Measurements from ENCODE around the gene DCLRE1A. TPM values are rescaled to one million over a fixed set of nuclear protein-coding genes. Genes with fewer than 3 reads are reported as not detected.
"Not testable (repeated sequence)": the region's sequence is repeated elsewhere in the genome, so short reads cannot be mapped to it uniquely, and the experiment has no call there.

Gene DCLRE1A
- total RNA-seq, 4 donors from 2014 or later, result 2.2 to 5.6 (median 4.7) TPM

GRCh38 chr10:113849946-113850345, 3.9 kb downstream of the DCLRE1A start:
- H3K9me3 ChIP-seq, result no peaks in the 10 kb centered on the region
- H3K27ac ChIP-seq, result no peak overlapping the region
- DNase-seq, result no peak
- H3K27me3 ChIP-seq, result no peaks in the 10 kb centered on the region
- H3K4me1 ChIP-seq, result peaks cover 3 to 43% (median 4%) of the 10 kb centered on the region in 3 donors
- intact Hi-C loops (cut with DNase I), result no loop called here
- no peak overlapping the region for H3K4me3 ChIP-seq
- TF ChIP-seq CTCF (IDR thresholded peaks at IDR 0.05) (no peak), POLR2A (IDR thresholded peaks at IDR 0.05) (no peak)
- 90 to 92% methylated on average over 7 of the region's 7 CpGs for WGBS, 2 donors
- peaks cover 0 to 17% (median 0%) of the 10 kb centered on the region in 3 donors for H3K36me3 ChIP-seq

DNA sequence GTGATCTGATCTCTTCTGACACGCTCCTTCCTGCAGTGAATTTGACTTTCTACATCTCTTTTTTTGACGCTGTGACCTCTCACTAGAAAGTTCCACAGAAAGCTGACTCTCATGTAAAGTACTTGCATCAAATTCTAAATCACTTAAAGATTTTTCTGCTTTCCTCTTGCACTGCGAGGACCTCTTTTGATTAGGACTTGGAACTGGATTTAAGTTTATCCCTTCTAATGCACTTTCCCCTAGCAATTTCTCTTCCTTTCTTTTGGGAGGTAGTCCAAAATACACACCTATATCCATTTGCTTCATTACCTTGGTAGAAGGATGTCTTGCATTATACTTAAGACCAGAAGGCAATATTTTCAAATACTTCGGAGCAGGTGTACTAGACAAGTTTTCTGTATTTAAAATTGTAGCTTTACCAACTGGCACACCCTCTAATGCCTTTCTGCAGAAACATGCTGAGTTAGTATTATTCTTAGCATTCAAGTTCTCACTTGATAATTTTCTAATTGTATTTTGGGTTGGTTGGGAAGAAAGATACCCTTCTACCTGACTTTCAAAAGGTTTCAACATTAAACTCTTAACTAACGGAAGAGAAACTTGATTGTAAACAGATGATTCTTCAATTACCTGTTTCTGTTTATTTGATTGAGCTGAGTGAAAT, 4.6 kb downstream of the DCLRE1A start:
- TF ChIP-seq CTCF (IDR thresholded peaks at IDR 0.05) (no peak), POLR2A (IDR thresholded peaks at IDR 0.05) (no peak)
- Histone ChIP-seq H3K27ac (no peak overlapping the region), H3K4me1 (peaks cover 3 to 43% (median 4%) of the 10 kb centered on the region in 3 donors), H3K9me3 (no peaks in the 10 kb centered on the region), H3K4me3 (no peak overlapping the region), H3K36me3 (peaks cover 0 to 24% (median 0%) of the 10 kb centered on the region in 3 donors), H3K27me3 (no peaks in the 10 kb centered on the region)
- 85 to 88% methylated on average over 5 of the region's 5 CpGs for WGBS, 2 donors
- DNase-seq, result no peak
- intact Hi-C loops (cut with DNase I), result no loop called here

GRCh38 chr10:113846036-113846435, 7.8 kb downstream of the DCLRE1A start:
- Histone ChIP-seq H3K4me3 (no peak overlapping the region), H3K9me3 (no peaks in the 10 kb centered on the region), H3K4me1 (peaks cover 0 to 16% (median 0%) of the 10 kb centered on the region in 3 donors), H3K27me3 (no peaks in the 10 kb centered on the region), H3K27ac (no peak overlapping the region), H3K36me3 (peaks cover 0 to 48% (median 0%) of the 10 kb centered on the region in 3 donors)
- TF ChIP-seq POLR2A (IDR thresholded peaks at IDR 0.05), result no peak
- TF ChIP-seq CTCF (IDR thresholded peaks at IDR 0.05), result no peak
- intact Hi-C loops (cut with DNase I), result no loop called here
- 86 to 93% methylated on average over 2 of the region's 2 CpGs for WGBS, 2 donors
- no peak for DNase-seq

GRCh38 chr10:113843972-113844485, 9.9 kb downstream of the DCLRE1A start:
- intact Hi-C loops (cut with DNase I), result no loop called here
- H3K4me1 ChIP-seq, result no peaks in the 10 kb centered on the region
- no peak overlapping the region for H3K4me3 ChIP-seq
- 62 to 85% methylated on average over 6 of the region's 6 CpGs for WGBS, 2 donors
- peaks cover 0 to 60% (median 0%) of the 10 kb centered on the region in 3 donors for H3K36me3 ChIP-seq
- TF ChIP-seq POLR2A (IDR thresholded peaks at IDR 0.05) (no peak), CTCF (IDR thresholded peaks at IDR 0.05) (no peak)
- no peak for DNase-seq
- no peaks in the 10 kb centered on the region for H3K9me3 ChIP-seq
- H3K27ac ChIP-seq, result no peak overlapping the region
- no peaks in the 10 kb centered on the region for H3K27me3 ChIP-seq

DNA sequence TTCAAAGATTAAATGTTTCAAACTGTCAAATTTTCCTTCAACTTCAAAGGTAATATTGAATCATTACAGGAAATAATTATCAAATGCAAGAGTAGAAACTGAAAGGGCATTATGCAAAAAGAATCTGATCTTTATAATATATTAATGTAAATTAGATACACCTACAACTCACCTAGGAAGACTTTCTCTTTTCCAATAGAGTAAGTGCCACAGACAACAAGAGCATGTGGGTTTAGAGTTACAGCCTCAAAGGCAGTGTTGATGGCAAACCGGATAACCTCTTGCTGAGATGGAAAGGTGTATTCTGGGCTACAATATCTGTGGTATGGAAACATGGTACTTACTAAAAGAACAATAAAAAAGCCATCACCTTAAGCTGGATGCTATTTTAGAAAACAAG, 11.7 kb downstream of the DCLRE1A start:
- Histone ChIP-seq H3K36me3 (peaks cover 0 to 63% (median 0%) of the 10 kb centered on the region in 3 donors), H3K4me1 (no peaks in the 10 kb centered on the region)
- intact Hi-C loops (cut with DNase I), result no loop called here

GRCh38 chr10:113828567-113828966, 25.3 kb downstream of the DCLRE1A start:
- H3K4me3 ChIP-seq; H3K36me3 ChIP-seq; H3K4me1 ChIP-seq; H3K9me3 ChIP-seq; H3K27ac ChIP-seq; DNase-seq; H3K27me3 ChIP-seq; intact Hi-C loops (cut with DNase I): not testable (repeated sequence)
- 77 to 83% methylated on average over 10 of the region's 10 CpGs for WGBS, 2 donors

More for the DNA sequence above, 11.7 kb downstream of the DCLRE1A start:
- no peaks in the 10 kb centered on the region for H3K9me3 ChIP-seq
- no peak for TF ChIP-seq CTCF (IDR thresholded peaks at IDR 0.05)
- no peak for TF ChIP-seq POLR2A (IDR thresholded peaks at IDR 0.05)
- no peaks in the 10 kb centered on the region for H3K27me3 ChIP-seq
- 60 to 94% methylated on average over 1 of the region's 1 CpG for WGBS, 2 donors
- DNase-seq, result no peak
- no peak overlapping the region for H3K27ac ChIP-seq
- H3K4me3 ChIP-seq, result no peak overlapping the region

All from esophagus squamous epithelium (tissue), 5 donors.